Small intestine (tissue), 7 donors: ENCODE data around the gene TEAD1. TPM values are rescaled to one million over a fixed set of nuclear protein-coding genes. Genes with fewer than 3 reads are reported as not detected.

ENCODE experiments used
- DNase-seq, 2 donors: peaks; one replicate each; pipeline versions ENCODE4 v3.0.0 to v3.0.0-alpha.2; 2013
- FAIRE-seq: peaks from 2 replicates; lab custom pipeline; 2012; peaks lifted over from hg19 to GRCh38; lab: Jason Lieb, UNC
- H3K27ac ChIP-seq, 3 donors: one replicate each; pipeline ENCODE4 v1.5.1; 2013; ENCODE audit warnings: low read length in 2 of 3, mild to moderate bottlenecking in 2 of 3, control low read depth in 1 of 3, inconsistent platforms in 1 of 3, low read depth in 1 of 3, moderate library complexity in 1 of 3
- H3K27me3 ChIP-seq, 3 donors: one replicate each; pipeline ENCODE4 v1.6.1; 2013; ENCODE audit warnings: low read length in 3 of 3, inconsistent platforms in 1 of 3; ENCODE audit not compliant: control insufficient read depth in 3 of 3, insufficient read depth in 3 of 3
- H3K36me3 ChIP-seq, 3 donors: one replicate each; pipeline ENCODE4 v1.6.1; 2013; ENCODE audit warnings: low read length in 3 of 3, inconsistent platforms in 1 of 3, low read depth in 1 of 3, mild to moderate bottlenecking in 1 of 3, moderate library complexity in 1 of 3; ENCODE audit not compliant: control insufficient read depth in 3 of 3, insufficient read depth in 2 of 3
- H3K4me1 ChIP-seq, 3 donors: one replicate each; pipeline ENCODE4 v1.6.1; 2013; ENCODE audit warnings: low read length in 2 of 3, inconsistent platforms in 1 of 3, low read depth in 1 of 3, mild to moderate bottlenecking in 1 of 3, moderate library complexity in 1 of 3; ENCODE audit not compliant: control insufficient read depth in 3 of 3, insufficient read depth in 2 of 3
- H3K4me3 ChIP-seq, 3 donors: one replicate each; pipeline ENCODE4 v1.5.1; 2013; ENCODE audit warnings: low read length in 3 of 3, control low read depth in 1 of 3, inconsistent platforms in 1 of 3, low read depth in 1 of 3, mild to moderate bottlenecking in 1 of 3, moderate library complexity in 1 of 3
- H3K9me3 ChIP-seq, 2 donors: one replicate each; pipeline ENCODE4 v1.6.1; 2013; ENCODE audit warnings: low read depth in 1 of 2, low read length in 1 of 2; ENCODE audit not compliant: control insufficient read depth in 2 of 2, insufficient read depth in 1 of 2
- WGBS, 3 donors: extraction: QIAGEN DNeasy Blood & Tissue Kit; methylation state at CpG; one replicate each; pipeline ENCODE4 v1.1.7; 2013; 5-methylcytosine and 5-hydroxymethylcytosine counted together
- polyA plus RNA-seq, 4 donors: library from polyadenylated mRNA; stranded (reverse) in 3 of 4; unstranded in 1 of 4; fragments of 200-250 nt in 3 of 4; fragments of 120-200 nt in 1 of 4; gene quantifications; one replicate each; pipeline versions ENCODE4 v1.2.1 to v1.2.3, GENCODE V29; 2013
- donor health status: healthy with polysubstance abuse.
- donor health status: control.
- donor health status: control.
- donor health status: Bipolar disorder and iron deficiency.
- donor health status: healthy.

TEAD1 gene
- polyA plus RNA-seq, 4 donors: 3.2 to 29.3 (median 7.6) TPM

DNA sequence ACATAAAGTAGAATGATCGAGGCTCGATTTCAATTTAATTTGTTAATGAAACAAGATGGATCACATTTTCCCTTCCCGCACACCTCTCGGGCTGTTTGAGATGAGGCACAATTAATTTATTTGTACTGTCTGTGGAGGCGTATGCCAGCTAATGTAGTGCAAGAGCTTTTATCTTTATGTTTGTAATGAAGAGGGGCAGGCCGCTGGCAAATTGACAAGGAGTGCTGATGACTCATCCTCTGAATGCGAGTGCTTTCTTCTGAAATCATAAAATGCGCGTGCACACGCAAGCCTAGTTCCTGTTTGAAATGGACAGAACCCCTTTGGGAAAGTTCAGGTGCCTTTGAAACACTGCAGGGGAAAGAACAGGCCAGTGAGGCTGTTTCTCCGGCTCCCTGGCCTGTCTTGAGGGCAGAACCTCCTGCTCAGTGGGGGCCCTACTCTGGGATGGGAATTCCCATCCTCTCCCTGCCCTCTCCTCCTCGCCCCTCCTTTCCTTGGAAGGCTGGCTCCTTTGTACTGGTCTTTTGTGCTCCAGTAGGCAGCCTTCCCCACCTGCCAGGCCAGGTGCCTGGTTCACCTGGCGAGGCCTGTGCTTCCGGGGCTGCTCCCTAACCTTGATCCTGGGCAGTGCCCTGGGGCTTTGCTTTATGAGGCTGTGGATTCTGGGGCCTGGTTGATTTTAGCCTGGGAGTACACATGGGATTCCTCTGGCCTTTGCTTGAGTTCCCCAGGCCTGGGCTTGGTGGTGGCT lies 50.3 kb downstream of the TEAD1 start:
- peak overlapping the region; percentile 69 to 93 (median 89) for H3K27ac ChIP-seq

DNA sequence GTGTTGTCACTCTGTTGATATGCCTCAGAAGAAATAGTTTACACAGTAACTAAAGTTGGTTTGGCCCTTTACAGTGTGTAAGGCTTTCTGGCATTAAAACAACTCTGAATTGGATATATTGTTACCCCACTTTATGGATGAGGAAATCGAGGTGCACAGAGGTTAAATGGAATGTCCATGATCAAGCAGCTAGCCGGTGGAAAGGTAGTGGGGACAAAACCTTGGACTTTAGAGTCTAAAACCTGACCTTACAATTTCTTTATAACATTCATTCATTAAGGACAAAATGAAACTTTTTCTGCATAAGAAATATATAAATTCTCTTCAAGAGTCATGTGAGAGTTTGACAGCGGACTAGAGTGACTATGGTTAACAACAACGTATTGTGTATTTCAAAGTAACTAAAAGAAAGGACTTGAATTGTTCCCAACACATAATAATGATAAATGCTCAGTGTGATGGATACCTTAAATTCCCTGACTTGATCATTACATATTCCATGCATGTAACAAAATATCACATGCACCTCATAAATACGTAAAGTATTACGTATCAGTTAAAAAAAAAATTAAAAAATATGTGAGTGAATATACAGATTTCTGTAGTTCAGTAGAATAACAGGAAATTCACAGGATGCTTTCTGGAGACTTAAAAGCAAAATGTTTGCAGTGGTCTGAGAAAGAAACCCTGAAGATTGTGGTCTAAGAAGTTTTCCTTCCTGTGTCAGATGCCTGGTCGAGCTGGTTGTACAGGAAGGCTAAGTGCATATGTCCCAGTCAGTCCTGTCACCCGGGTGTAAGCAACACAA lies 51.0 kb downstream of the TEAD1 start:
- DNase-seq (no peak), FAIRE-seq (no peak)
- H3K9me3 ChIP-seq: no peaks in the 10 kb centered on the region
- H3K27me3 ChIP-seq: no peaks in the 10 kb centered on the region
- no peak overlapping the region for H3K4me3 ChIP-seq
- H3K36me3 ChIP-seq: peaks cover 0 to 3% (median 0%) of the 10 kb centered on the region in 3 donors
- H3K27ac ChIP-seq: peak overlapping the region; percentile 69 to 93 (median 89)
- peaks cover 0 to 21% (median 14%) of the 10 kb centered on the region in 3 donors for H3K4me1 ChIP-seq
- WGBS, 3 donors: 66% methylated on average over 8 of the region's 8 CpGs

More for the DNA sequence above, 50.3 kb downstream of the TEAD1 start:
- Histone ChIP-seq H3K36me3 (peaks cover 0 to 3% (median 0%) of the 10 kb centered on the region in 3 donors), H3K9me3 (no peaks in the 10 kb centered on the region), H3K4me3 (no peak overlapping the region), H3K4me1 (peaks cover 0 to 21% (median 14%) of the 10 kb centered on the region in 3 donors), H3K27me3 (no peaks in the 10 kb centered on the region)
- no peak for FAIRE-seq
- DNase-seq: peak; percentile 96
- WGBS, 3 donors: 8 to 41% (median 36%) methylated on average over 14 of the region's 14 CpGs

DNA sequence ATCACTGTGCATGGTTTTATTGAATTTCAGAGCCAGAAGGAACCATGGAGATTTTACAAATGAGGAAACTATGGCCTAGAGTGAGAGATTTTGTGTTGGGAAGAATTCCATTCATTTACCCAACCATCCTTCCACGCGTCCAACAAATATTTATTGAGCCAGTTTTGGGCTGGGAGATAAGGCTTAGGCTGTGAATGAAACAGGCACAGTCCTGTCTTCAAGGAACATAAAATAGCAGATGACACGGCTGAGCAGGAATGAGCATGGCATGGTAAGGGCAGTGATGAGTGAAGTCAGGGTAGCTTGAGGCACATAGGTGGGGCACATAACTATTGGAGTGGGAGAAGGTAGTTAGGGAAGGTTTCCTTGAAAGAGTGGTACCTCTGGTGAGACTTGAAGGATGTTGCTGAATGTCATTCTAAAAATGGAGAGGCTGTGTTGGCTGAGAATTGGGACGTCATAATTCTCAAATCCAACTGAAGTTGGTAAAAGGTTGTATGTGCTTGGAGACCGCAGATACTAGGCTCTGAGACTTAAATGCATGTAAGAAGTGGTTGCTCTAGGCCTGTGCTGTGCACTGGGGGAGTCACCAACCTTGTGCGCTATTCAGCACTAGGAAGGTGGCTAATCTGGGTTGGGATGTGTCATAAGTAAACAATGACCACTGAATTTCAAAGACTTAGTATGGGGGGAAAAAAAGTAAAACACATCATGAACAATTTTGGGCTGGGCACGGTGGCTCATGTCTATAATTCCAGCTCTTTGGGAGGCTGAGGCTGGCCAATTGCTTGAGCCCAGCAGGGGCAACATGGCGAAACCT lies 51.9 kb downstream of the TEAD1 start:
- Histone ChIP-seq H3K27ac (no peak overlapping the region), H3K36me3 (peaks cover 0 to 3% (median 0%) of the 10 kb centered on the region in 3 donors), H3K27me3 (no peaks in the 10 kb centered on the region), H3K4me3 (no peak overlapping the region), H3K9me3 (no peaks in the 10 kb centered on the region), H3K4me1 (peaks cover 0 to 21% (median 12%) of the 10 kb centered on the region in 3 donors)
- FAIRE-seq (no peak), DNase-seq (no peak)
- WGBS, 3 donors: 84 to 86% (median 86%) methylated on average over 8 of the region's 8 CpGs

DNA sequence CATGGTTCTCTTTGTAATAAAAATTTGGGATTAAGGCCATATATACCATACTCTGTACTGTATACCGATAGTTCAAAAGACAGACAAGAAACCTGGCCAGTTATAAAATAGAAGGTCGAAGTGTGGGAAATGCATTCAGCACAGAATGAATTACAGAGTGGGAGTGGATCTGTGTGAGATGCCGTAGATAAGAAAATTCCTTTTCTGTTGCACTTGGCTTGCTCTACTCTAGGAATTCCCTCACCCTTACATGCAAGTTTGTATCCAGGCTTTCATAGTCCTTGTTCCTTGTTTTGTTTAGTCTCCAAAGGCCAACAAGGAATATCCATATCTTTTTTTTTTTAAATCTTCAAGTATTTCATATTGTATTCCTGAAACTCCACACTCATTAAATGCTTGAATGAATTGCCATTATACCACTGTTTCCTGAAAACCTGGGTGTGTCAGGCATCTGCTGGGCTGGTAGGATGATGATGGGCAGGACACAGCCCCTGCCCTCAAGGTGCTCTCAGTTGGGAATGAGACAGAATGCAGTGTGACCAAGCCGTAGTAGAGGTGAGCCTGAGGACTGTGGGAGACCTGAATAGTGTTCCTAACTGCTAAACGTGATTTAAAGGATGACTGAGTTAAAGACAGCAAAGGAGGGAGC lies 53.5 kb downstream of the TEAD1 start:
- DNase-seq (no peak), FAIRE-seq (no peak)
- Histone ChIP-seq H3K4me1 (peaks cover 0 to 21% (median 12%) of the 10 kb centered on the region in 3 donors), H3K4me3 (no peak overlapping the region), H3K9me3 (no peaks in the 10 kb centered on the region), H3K36me3 (no peaks in the 10 kb centered on the region), H3K27ac (no peak overlapping the region), H3K27me3 (no peaks in the 10 kb centered on the region)
- WGBS, 3 donors: 71 to 84% (median 74%) methylated on average over 5 of the region's 5 CpGs

DNA sequence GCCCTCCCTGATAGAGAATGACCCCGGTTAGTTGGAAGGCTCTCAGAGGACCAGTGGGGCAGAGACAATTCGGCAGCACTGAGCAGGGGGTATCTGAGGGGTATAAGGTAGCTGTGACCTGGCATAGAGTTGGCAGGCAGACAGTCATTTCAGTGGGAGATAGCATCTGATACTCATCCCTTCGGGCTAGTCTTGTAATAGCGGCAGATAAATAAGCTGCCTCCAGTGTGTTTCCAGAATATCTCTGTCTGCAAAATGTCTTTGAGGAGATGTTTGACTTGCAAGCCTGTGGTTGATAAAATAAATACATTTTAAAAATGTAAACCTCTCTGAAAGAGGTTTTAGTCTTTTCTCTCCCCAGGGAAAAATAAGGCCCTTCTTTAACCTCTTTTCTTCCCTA lies 54.2 kb downstream of the TEAD1 start:
- Histone ChIP-seq H3K27me3 (no peaks in the 10 kb centered on the region), H3K9me3 (no peaks in the 10 kb centered on the region), H3K36me3 (no peaks in the 10 kb centered on the region), H3K4me1 (peaks cover 0 to 18% (median 11%) of the 10 kb centered on the region in 3 donors), H3K27ac (no peak overlapping the region), H3K4me3 (no peak overlapping the region)
- 76 to 88% (median 86%) methylated on average over 4 of the region's 4 CpGs for WGBS, 3 donors
- FAIRE-seq (no peak), DNase-seq (no peak)

DNA sequence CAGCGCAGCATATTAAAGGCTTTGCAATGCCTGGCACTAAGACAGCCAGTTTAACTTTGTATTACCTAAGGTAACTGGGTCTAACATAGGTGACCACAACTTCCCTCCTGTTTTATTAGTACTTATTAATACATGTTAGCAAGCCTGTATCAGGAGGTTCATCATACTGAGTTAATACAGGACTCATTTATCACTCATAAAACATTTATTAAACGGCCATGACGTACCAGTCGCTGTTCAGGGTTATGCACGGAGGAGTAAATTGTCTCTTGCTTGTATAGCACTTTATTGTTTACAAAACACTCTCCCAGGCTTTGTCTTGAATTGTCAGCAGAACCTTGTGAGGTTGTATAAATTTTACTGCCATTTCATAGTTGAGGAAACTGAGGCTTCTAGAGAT lies 55.7 kb downstream of the TEAD1 start:
- no peaks in the 10 kb centered on the region for H3K9me3 ChIP-seq
- peaks cover 0 to 7% (median under 1%) of the 10 kb centered on the region in 3 donors for H3K4me1 ChIP-seq
- H3K4me3 ChIP-seq: no peak overlapping the region
- FAIRE-seq (no peak), DNase-seq (peak in 1 of 2 donors; percentile 51)
- H3K27me3 ChIP-seq: no peaks in the 10 kb centered on the region
- H3K27ac ChIP-seq: no peak overlapping the region
- H3K36me3 ChIP-seq: peaks cover 0 to 3% (median 0%) of the 10 kb centered on the region in 3 donors
- WGBS, 3 donors: 40 to 77% (median 70%) methylated on average over 5 of the region's 5 CpGs

DNA sequence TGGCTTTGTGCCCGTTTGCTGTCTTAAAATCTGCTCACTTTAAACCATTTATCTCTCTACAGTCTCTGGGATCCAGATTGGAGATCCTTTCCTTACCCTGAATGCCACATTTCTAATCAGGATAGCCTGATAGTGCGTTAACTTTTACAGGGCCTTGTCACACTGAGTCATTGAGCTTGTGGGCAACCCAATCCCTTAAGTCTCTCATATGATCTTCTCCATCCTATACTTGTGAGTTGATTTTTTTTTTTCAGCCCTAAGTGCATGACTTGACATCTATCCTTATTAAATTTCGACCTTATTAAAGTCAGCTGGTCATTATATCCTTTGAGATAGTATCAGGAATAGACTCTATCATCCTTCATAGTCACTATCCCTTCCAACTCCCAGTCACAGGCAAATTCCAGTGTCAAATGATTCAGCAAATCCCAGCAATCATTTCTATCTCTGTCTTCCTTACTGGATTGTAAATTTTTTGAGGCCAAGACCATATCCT lies 57.7 kb downstream of the TEAD1 start:
- FAIRE-seq: no peak
- no peaks in the 10 kb centered on the region for H3K27me3 ChIP-seq
- no peak for DNase-seq
- H3K27ac ChIP-seq: no peak overlapping the region
- no peaks in the 10 kb centered on the region for H3K9me3 ChIP-seq
- 74 to 85% (median 76%) methylated on average over 3 of the region's 3 CpGs for WGBS, 3 donors
- H3K4me3 ChIP-seq: no peak overlapping the region
- peaks cover 0 to 5% (median 0%) of the 10 kb centered on the region in 3 donors for H3K4me1 ChIP-seq
- peaks cover 0 to 3% (median 0%) of the 10 kb centered on the region in 3 donors for H3K36me3 ChIP-seq
